Measurements from ENCODE around the gene TNRC6C.
"Not testable (repeated sequence)": the region's sequence is repeated elsewhere in the genome, so short reads cannot be mapped to it uniquely, and the experiment has no call there.

The TNRC6C gene

GRCh38 chr17:78128551-78129350 lies 170.2 kb downstream of the TNRC6C start, which contains the start of gene TMC6:
Gene TMC6, minus strand, starts transcription at chr17:78128755. Its CDS starts 1,923 bp downstream, at chr17:78126832.
- DNase-seq, result peak; percentile 57 to 72

GRCh38 chr17:78129351-78130089 lies 171.0 kb downstream of the TNRC6C start:
- DNase-seq, result peak in 1 of 2 experiments; percentile 45

- DNase-seq, result no peak
Observed at GRCh38 chr17:78130090-78130436, 171.6 kb downstream of the TNRC6C start.

GRCh38 chr17:78130437-78131101 lies 172.1 kb downstream of the TNRC6C start, which contains the start of gene TMC8:
Gene TMC8, plus strand, starts transcription at chr17:78130771. Its CDS starts 818 bp downstream, at chr17:78131589.
- DNase-seq, result peak; percentile 44 to 61

GRCh38 chr17:78131172-78132083 lies 172.9 kb downstream of the TNRC6C start:
- DNase-seq, result peak; percentile 58 to 82

GRCh38 chr17:78132084-78132676 lies 173.7 kb downstream of the TNRC6C start:
- DNase-seq, result peak; percentile 66 to 73

- DNase-seq, result no peak
Observed at GRCh38 chr17:78132767-78133178, 174.3 kb downstream of the TNRC6C start.

- no peak for DNase-seq
Observed at GRCh38 chr17:78133179-78133951, 174.9 kb downstream of the TNRC6C start.

- DNase-seq, result peak; percentile 62 to 73
Observed at GRCh38 chr17:78133971-78134898, 175.7 kb downstream of the TNRC6C start.

- no peak for DNase-seq
Observed at GRCh38 chr17:78134899-78135385, 176.4 kb downstream of the TNRC6C start.

GRCh38 chr17:78135858-78136500 lies 177.5 kb downstream of the TNRC6C start:
- no peak for DNase-seq

GRCh38 chr17:78137392-78138203 lies 179.1 kb downstream of the TNRC6C start:
- peak in 1 of 2 experiments; percentile 39 for DNase-seq

- no peak for DNase-seq
Observed at GRCh38 chr17:78138204-78139060, 179.9 kb downstream of the TNRC6C start.

- DNase-seq, result not testable (repeated sequence)
Observed at GRCh38 chr17:78139861-78140168, 181.3 kb downstream of the TNRC6C start.

GRCh38 chr17:78140169-78141051 lies 181.9 kb downstream of the TNRC6C start:
- DNase-seq, result peak; percentile 85 to 90

- DNase-seq, result no peak
Observed at GRCh38 chr17:78141437-78142118, 183.1 kb downstream of the TNRC6C start.

Measured in stimulated activated CD4-positive, alpha-beta T cell treated with anti-CD3 and anti-CD28 coated beads, Interleukin-4, amount 100 ng/mL, for 4 hours (primary cell).